Activated CD4-positive, alpha-beta T cell treated with anti-CD3 and anti-CD28 coated beads, Interleukin-2, Interleukin-4, amounts not matched to agents 100 ng/mL and 50 ng/mL, durations not matched to agents 16 hours and 8 hours (primary cell): ENCODE measurements around the gene ALDH18A1.
"Not testable (repeated sequence)": the region's sequence is repeated elsewhere in the genome, so short reads cannot be mapped to it uniquely, and the experiment has no call there.

ENCODE experiments used
- DNase-seq: peaks from one replicate; pipeline ENCODE4 v3.0.0-alpha.2; 2020; ENCODE audit warnings: low spot score

The ALDH18A1 gene

GRCh38 chr10:95650232-95650631 lies 6.3 kb downstream of the ALDH18A1 start:
- DNase-seq, result no peak

GRCh38 chr10:95648138-95648537 lies 8.4 kb downstream of the ALDH18A1 start:
- no peak for DNase-seq

- no peak for DNase-seq
Observed at GRCh38 chr10:95646160-95646559, 10.4 kb downstream of the ALDH18A1 start.

GRCh38 chr10:95644901-95645300 lies 11.6 kb downstream of the ALDH18A1 start:
- no peak for DNase-seq

- DNase-seq, result no peak
Observed at GRCh38 chr10:95640891-95641315, 15.6 kb downstream of the ALDH18A1 start.

- no peak for DNase-seq
Observed at GRCh38 chr10:95637911-95638310, 18.6 kb downstream of the ALDH18A1 start.

GRCh38 chr10:95637140-95637539 lies 19.4 kb downstream of the ALDH18A1 start:
- no peak for DNase-seq

- no peak for DNase-seq
Observed at GRCh38 chr10:95635319-95635733, 21.2 kb downstream of the ALDH18A1 start.

- DNase-seq, result no peak
Observed at GRCh38 chr10:95628786-95629185, 27.7 kb downstream of the ALDH18A1 start.

GRCh38 chr10:95626500-95626899 lies 30.0 kb downstream of the ALDH18A1 start:
- no peak for DNase-seq

- DNase-seq, result not testable (repeated sequence)
Observed at GRCh38 chr10:95620415-95620814, 36.1 kb downstream of the ALDH18A1 start.

- DNase-seq, result no peak
Observed at GRCh38 chr10:95618101-95618500, 38.4 kb downstream of the ALDH18A1 start.

- DNase-seq, result no peak
Observed at GRCh38 chr10:95616446-95616845, 40.1 kb downstream of the ALDH18A1 start.

- DNase-seq, result no peak
Observed at GRCh38 chr10:95613330-95613729, 43.2 kb downstream of the ALDH18A1 start.

GRCh38 chr10:95610727-95611126 lies 45.8 kb downstream of the ALDH18A1 start:
- no peak for DNase-seq

- no peak for DNase-seq
Observed at GRCh38 chr10:95606922-95607321, 49.6 kb downstream of the ALDH18A1 start.

GRCh38 chr10:95605163-95605562 lies 51.3 kb downstream of the ALDH18A1 start:
- no peak for DNase-seq

- no peak for DNase-seq
Observed at GRCh38 chr10:95604630-95605029, 51.9 kb downstream of the ALDH18A1 start.

- DNase-seq, result no peak
Observed at GRCh38 chr10:95602382-95602781, 54.1 kb downstream of the ALDH18A1 start.

GRCh38 chr10:95601116-95601719 lies 55.3 kb downstream of the ALDH18A1 start:
- peak; percentile 58 for DNase-seq

- DNase-seq, result no peak
Observed at GRCh38 chr10:95600158-95600557, 56.4 kb downstream of the ALDH18A1 start.

- no peak for DNase-seq
Observed at GRCh38 chr10:95597788-95598187, 58.7 kb downstream of the ALDH18A1 start.

- no peak for DNase-seq
Observed at GRCh38 chr10:95588025-95588424, 68.5 kb downstream of the ALDH18A1 start.

- DNase-seq, result no peak
Observed at GRCh38 chr10:95579835-95580535, 76.5 kb downstream of the ALDH18A1 start.
